ENCODE measurements around the gene MYOM3.

GRCh38 chr1:24125456-24125855 is 13.5 kb upstream of the MYOM3 start:
- TF ChIP-seq CCAR2 (optimal IDR thresholded peaks at IDR 0.05; ENCODE audit: low read depth, low read length): no peak
- TF ChIP-seq RXRA (CRISPR knock-in tag; IDR thresholded peaks at IDR 0.05): no peak
- TF ChIP-seq GATAD2A (CRISPR knock-in tag; IDR thresholded peaks at IDR 0.05): no peak
- TF ChIP-seq ARNT (IDR thresholded peaks at IDR 0.05): no peak
- TF ChIP-seq ZBTB4 (CRISPR knock-in tag; IDR thresholded peaks at IDR 0.05; ENCODE audit: borderline replicate concordance): no peak
- TF ChIP-seq, protein P1, sequence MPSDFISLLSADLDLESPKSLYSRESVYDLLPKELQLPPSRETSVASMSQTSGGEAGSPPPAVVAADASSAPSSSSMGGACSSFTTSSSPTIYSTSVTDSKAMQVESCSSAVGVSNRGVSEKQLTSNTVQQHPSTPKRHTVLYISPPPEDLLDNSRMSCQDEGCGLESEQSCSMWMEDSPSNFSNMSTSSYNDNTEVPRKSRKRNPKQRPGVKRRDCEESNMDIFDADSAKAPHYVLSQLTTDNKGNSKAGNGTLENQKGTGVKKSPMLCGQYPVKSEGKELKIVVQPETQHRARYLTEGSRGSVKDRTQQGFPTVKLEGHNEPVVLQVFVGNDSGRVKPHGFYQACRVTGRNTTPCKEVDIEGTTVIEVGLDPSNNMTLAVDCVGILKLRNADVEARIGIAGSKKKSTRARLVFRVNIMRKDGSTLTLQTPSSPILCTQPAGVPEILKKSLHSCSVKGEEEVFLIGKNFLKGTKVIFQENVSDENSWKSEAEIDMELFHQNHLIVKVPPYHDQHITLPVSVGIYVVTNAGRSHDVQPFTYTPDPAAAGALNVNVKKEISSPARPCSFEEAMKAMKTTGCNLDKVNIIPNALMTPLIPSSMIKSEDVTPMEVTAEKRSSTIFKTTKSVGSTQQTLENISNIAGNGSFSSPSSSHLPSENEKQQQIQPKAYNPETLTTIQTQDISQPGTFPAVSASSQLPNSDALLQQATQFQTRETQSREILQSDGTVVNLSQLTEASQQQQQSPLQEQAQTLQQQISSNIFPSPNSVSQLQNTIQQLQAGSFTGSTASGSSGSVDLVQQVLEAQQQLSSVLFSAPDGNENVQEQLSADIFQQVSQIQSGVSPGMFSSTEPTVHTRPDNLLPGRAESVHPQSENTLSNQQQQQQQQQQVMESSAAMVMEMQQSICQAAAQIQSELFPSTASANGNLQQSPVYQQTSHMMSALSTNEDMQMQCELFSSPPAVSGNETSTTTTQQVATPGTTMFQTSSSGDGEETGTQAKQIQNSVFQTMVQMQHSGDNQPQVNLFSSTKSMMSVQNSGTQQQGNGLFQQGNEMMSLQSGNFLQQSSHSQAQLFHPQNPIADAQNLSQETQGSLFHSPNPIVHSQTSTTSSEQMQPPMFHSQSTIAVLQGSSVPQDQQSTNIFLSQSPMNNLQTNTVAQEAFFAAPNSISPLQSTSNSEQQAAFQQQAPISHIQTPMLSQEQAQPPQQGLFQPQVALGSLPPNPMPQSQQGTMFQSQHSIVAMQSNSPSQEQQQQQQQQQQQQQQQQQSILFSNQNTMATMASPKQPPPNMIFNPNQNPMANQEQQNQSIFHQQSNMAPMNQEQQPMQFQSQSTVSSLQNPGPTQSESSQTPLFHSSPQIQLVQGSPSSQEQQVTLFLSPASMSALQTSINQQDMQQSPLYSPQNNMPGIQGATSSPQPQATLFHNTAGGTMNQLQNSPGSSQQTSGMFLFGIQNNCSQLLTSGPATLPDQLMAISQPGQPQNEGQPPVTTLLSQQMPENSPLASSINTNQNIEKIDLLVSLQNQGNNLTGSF (CRISPR knock-in tag; IDR thresholded peaks at IDR 0.05): no peak

All from HepG2 (cell line).